ENCODE results near the gene WRAP73.

Gene WRAP73

GRCh38 chr1:3634059-3634800, 15.7 kb downstream of the WRAP73 start:
- no peak overlapping the region for H3K27ac Mint-ChIP-seq (ENCODE audit: low read depth)
- no peak overlapping the region for H3K4me3 Mint-ChIP-seq
- DNase-seq (ENCODE audit: low spot score in 2 of 2) (no peak), ATAC-seq (replicated peaks; ENCODE audit: extremely low read depth, poor library complexity, severe bottlenecking) (no peak)
- H3K9me3 Mint-ChIP-seq, result no peaks in the 10 kb centered on the region
- H3K27me3 Mint-ChIP-seq, result no peaks in the 10 kb centered on the region
- no peaks in the 10 kb centered on the region for H3K4me1 Mint-ChIP-seq
- peaks cover 18% of the 10 kb centered on the region for H3K36me3 Mint-ChIP-seq (ENCODE audit: insufficient read depth)

GRCh38 chr1:3633344-3634058, 16.4 kb downstream of the WRAP73 start:
- DNase-seq (ENCODE audit: low spot score in 2 of 2), result no peak
- Mint-ChIP-seq H3K27ac (ENCODE audit: low read depth) (no peak overlapping the region), H3K36me3 (ENCODE audit: insufficient read depth) (peaks cover 22% of the 10 kb centered on the region), H3K4me1 (no peaks in the 10 kb centered on the region), H3K4me3 (no peak overlapping the region), H3K27me3 (no peaks in the 10 kb centered on the region), H3K9me3 (no peaks in the 10 kb centered on the region)
- no peak for ATAC-seq (replicated peaks; ENCODE audit: extremely low read depth, poor library complexity, severe bottlenecking)

GRCh38 chr1:3632716-3633343, 17.1 kb downstream of the WRAP73 start:
- no peaks in the 10 kb centered on the region for H3K27me3 Mint-ChIP-seq
- no peaks in the 10 kb centered on the region for H3K4me1 Mint-ChIP-seq
- H3K9me3 Mint-ChIP-seq, result no peaks in the 10 kb centered on the region
- ATAC-seq (replicated peaks; ENCODE audit: extremely low read depth, poor library complexity, severe bottlenecking), result no peak
- H3K4me3 Mint-ChIP-seq, result no peak overlapping the region
- H3K36me3 Mint-ChIP-seq (ENCODE audit: insufficient read depth), result peaks cover 24% of the 10 kb centered on the region
- no peak overlapping the region for H3K27ac Mint-ChIP-seq (ENCODE audit: low read depth)
- DNase-seq (ENCODE audit: low spot score in 2 of 2), result no peak

- H3K9me3 Mint-ChIP-seq, result no peaks in the 10 kb centered on the region
- H3K27ac Mint-ChIP-seq (ENCODE audit: low read depth), result no peak overlapping the region
Observed at GRCh38 chr1:3632298-3632697, 17.6 kb downstream of the WRAP73 start.

GRCh38 chr1:3631320-3632260, 18.3 kb downstream of the WRAP73 start:
- DNase-seq (ENCODE audit: low spot score in 2 of 2), result no peak
- Mint-ChIP-seq H3K27ac (ENCODE audit: low read depth) (no peak overlapping the region), H3K4me1 (no peaks in the 10 kb centered on the region), H3K27me3 (no peaks in the 10 kb centered on the region), H3K4me3 (no peak overlapping the region), H3K9me3 (no peaks in the 10 kb centered on the region), H3K36me3 (ENCODE audit: insufficient read depth) (peaks cover 27% of the 10 kb centered on the region)
- no peak for ATAC-seq (replicated peaks; ENCODE audit: extremely low read depth, poor library complexity, severe bottlenecking)

More at GRCh38 chr1:3632298-3632697, 17.6 kb downstream of the WRAP73 start:
- peaks cover 25% of the 10 kb centered on the region for H3K36me3 Mint-ChIP-seq (ENCODE audit: insufficient read depth)
- no peak for ATAC-seq (replicated peaks; ENCODE audit: extremely low read depth, poor library complexity, severe bottlenecking)
- no peak overlapping the region for H3K4me3 Mint-ChIP-seq
- DNase-seq (ENCODE audit: low spot score in 2 of 2), result no peak
- no peaks in the 10 kb centered on the region for H3K4me1 Mint-ChIP-seq
- H3K27me3 Mint-ChIP-seq, result no peaks in the 10 kb centered on the region

GRCh38 chr1:3630914-3631313, 19.0 kb downstream of the WRAP73 start:
- Mint-ChIP-seq H3K9me3 (no peaks in the 10 kb centered on the region), H3K27ac (ENCODE audit: low read depth) (no peak overlapping the region), H3K36me3 (ENCODE audit: insufficient read depth) (peaks cover 30% of the 10 kb centered on the region), H3K4me3 (no peak overlapping the region), H3K27me3 (no peaks in the 10 kb centered on the region), H3K4me1 (peaks cover 5% of the 10 kb centered on the region)
- DNase-seq (ENCODE audit: low spot score in 2 of 2), result no peak
- ATAC-seq (replicated peaks; ENCODE audit: extremely low read depth, poor library complexity, severe bottlenecking), result no peak

- no peak for ATAC-seq (replicated peaks; ENCODE audit: extremely low read depth, poor library complexity, severe bottlenecking)
- Mint-ChIP-seq H3K27me3 (no peaks in the 10 kb centered on the region), H3K27ac (ENCODE audit: low read depth) (peak overlapping the region; percentile 55), H3K36me3 (ENCODE audit: insufficient read depth) (peaks cover 31% of the 10 kb centered on the region), H3K4me1 (peaks cover 9% of the 10 kb centered on the region), H3K9me3 (no peaks in the 10 kb centered on the region), H3K4me3 (no peak overlapping the region)
- no peak for DNase-seq (ENCODE audit: low spot score in 2 of 2)
Observed at GRCh38 chr1:3630161-3630611, 19.7 kb downstream of the WRAP73 start.

GRCh38 chr1:3629561-3630160, 20.2 kb downstream of the WRAP73 start:
- no peak overlapping the region for H3K27ac Mint-ChIP-seq (ENCODE audit: low read depth)
- H3K4me1 Mint-ChIP-seq, result peaks cover 12% of the 10 kb centered on the region
- H3K9me3 Mint-ChIP-seq, result no peaks in the 10 kb centered on the region
- no peaks in the 10 kb centered on the region for H3K27me3 Mint-ChIP-seq
- DNase-seq (ENCODE audit: low spot score in 2 of 2), result no peak
- peaks cover 33% of the 10 kb centered on the region for H3K36me3 Mint-ChIP-seq (ENCODE audit: insufficient read depth)
- H3K4me3 Mint-ChIP-seq, result no peak overlapping the region
- ATAC-seq (replicated peaks; ENCODE audit: extremely low read depth, poor library complexity, severe bottlenecking), result no peak

GRCh38 chr1:3628445-3628844, 21.5 kb downstream of the WRAP73 start:
- Mint-ChIP-seq H3K9me3 (no peaks in the 10 kb centered on the region), H3K27ac (ENCODE audit: low read depth) (no peak overlapping the region), H3K27me3 (no peaks in the 10 kb centered on the region), H3K4me3 (no peak overlapping the region), H3K4me1 (peaks cover 24% of the 10 kb centered on the region), H3K36me3 (ENCODE audit: insufficient read depth) (peaks cover 35% of the 10 kb centered on the region)
- ATAC-seq (replicated peaks; ENCODE audit: extremely low read depth, poor library complexity, severe bottlenecking) (no peak), DNase-seq (ENCODE audit: low spot score in 2 of 2) (no peak)

GRCh38 chr1:3627515-3628253, 22.2 kb downstream of the WRAP73 start:
- Mint-ChIP-seq H3K4me1 (peaks cover 31% of the 10 kb centered on the region), H3K9me3 (no peaks in the 10 kb centered on the region), H3K36me3 (ENCODE audit: insufficient read depth) (peaks cover 31% of the 10 kb centered on the region), H3K27me3 (no peaks in the 10 kb centered on the region), H3K4me3 (no peak overlapping the region), H3K27ac (ENCODE audit: low read depth) (no peak overlapping the region)
- ATAC-seq (replicated peaks; ENCODE audit: extremely low read depth, poor library complexity, severe bottlenecking), result no peak
- DNase-seq (ENCODE audit: low spot score in 2 of 2), result no peak

GRCh38 chr1:3626025-3626424, 23.9 kb downstream of the WRAP73 start:
- H3K27ac Mint-ChIP-seq (ENCODE audit: low read depth), result peak overlapping the region; percentile 53
- peak overlapping the region; percentile 100 for H3K4me3 Mint-ChIP-seq
- DNase-seq (ENCODE audit: low spot score in 2 of 2) (no peak), ATAC-seq (replicated peaks; ENCODE audit: extremely low read depth, poor library complexity, severe bottlenecking) (no peak)
- peaks cover 44% of the 10 kb centered on the region for H3K4me1 Mint-ChIP-seq
- H3K9me3 Mint-ChIP-seq, result no peaks in the 10 kb centered on the region
- no peaks in the 10 kb centered on the region for H3K27me3 Mint-ChIP-seq
- H3K36me3 Mint-ChIP-seq (ENCODE audit: insufficient read depth), result peaks cover 31% of the 10 kb centered on the region
